A673 (cell line): ENCODE measurements around the gene C3.

Experiments
- CTCF ChIP-seq: fragments of 300-800, 200-600 bp; sonication (generic); conservative IDR thresholded peaks from 2 replicates; pipeline ENCODE4 v1.5.1; 2017; ENCODE audit warnings: low read depth, mild to moderate bottlenecking, antibody characterized with exemption, low read length, moderate library complexity, mixed read lengths
- EZH2 ChIP-seq: fragments of 200-600 bp; sonication (generic); IDR thresholded peaks from 2 replicates; pipeline ENCODE4 v1.6.1; 2017; ENCODE audit warnings: borderline replicate concordance, low read depth, mild to moderate bottlenecking, mixed read lengths, antibody characterized with exemption, low read length; ENCODE audit not compliant: poor library complexity, severe bottlenecking

GRCh38 chr19:6769006-6769619 lies 48.7 kb upstream of the C3 start:
- TF ChIP-seq CTCF (0 out of 2 replicates have a peak, but pooled peaks have one; percentile 26), EZH2 (no peak)
